HCT116 (cell line): Measurements from ENCODE around the gene ANKRD23. TPM values are rescaled to one million over a fixed set of nuclear protein-coding genes. Genes with fewer than 3 reads are reported as not detected.
A peak's percentile ranks its signal among the peaks of the same experiment; 100 is the strongest.

Source experiments
- ATAC-seq: fragments of 200-7000 bp; cut with Tn5 transposase; 2 replicates; pipeline ENCODE4 v1.9.1; 2020; ENCODE audit warnings: mild to moderate bottlenecking, moderate library complexity
- BruUV-seq: library from RNA; stranded (reverse); fragments of 400-500 nt; replicated peaks from 2 replicates; lab custom pipeline; 2021; lab: Mats Ljungman, UMichigan
- CTCF ChIA-PET: fragments of 300-600 bp; sonication (Branson Sonifier 250); formaldehyde crosslinking; loops from one replicate; lab custom pipeline; 2021; ENCODE audit warnings: antibody characterized with exemption; lab: Charles Lee
- POLR2A ChIA-PET: fragments of 300-600, 350-600 bp; sonication (Branson Sonifier 250); formaldehyde crosslinking; loops from one replicate; lab custom pipeline; 2021; ENCODE audit warnings: antibody characterized with exemption; lab: Charles Lee
- RAD21 ChIA-PET, 2 experiments: fragments of 300-600 bp; sonication (Branson Sonifier 250); formaldehyde crosslinking; loops; one replicate each; lab custom pipeline; 2023; ENCODE audit warnings: low total read pairs in 2 of 2; ENCODE audit not compliant: uncharacterized antibody in 2 of 2, unreplicated experiment in 2 of 2, low non-redundant PET in 1 of 2; lab: Charles Lee
- DNase-seq: peaks from one replicate; pipeline ENCODE4 v3.0.0-alpha.2; 2010; ENCODE audit warnings: low read depth, low spot score
- H2AFZ ChIP-seq: fragments of 200-600 bp; shearing (Covaris generic), sonication (generic); 2 replicates; pipeline ENCODE4 v1.6.1; 2017; ENCODE audit warnings: low read depth, mixed run types, mixed read lengths, antibody characterized with exemption, low read length; ENCODE audit not compliant: poor library complexity, severe bottlenecking
- H3K27ac ChIP-seq: 2 replicates; pipeline ENCODE4 v1.5.1; 2012; ENCODE audit warnings: low read depth, low read length
- H3K27me3 ChIP-seq: fragments of 200-600 bp; sonication (generic); 2 replicates; pipeline ENCODE4 v1.6.1; 2016; ENCODE audit warnings: mixed run types, low read length, mixed read lengths; ENCODE audit not compliant: insufficient read depth
- H3K36me3 ChIP-seq, 2 experiments: fragments of 200-500 bp in 1 of 2; fragments of 200-600 bp in 1 of 2; sonication (Bioruptor generic) in 1 of 2; sonication (generic) in 1 of 2; 2 replicates each; pipeline versions ENCODE4 v1.5.1 to v1.6.1; 2014 to 2016; ENCODE audit warnings: low read length in 2 of 2, inconsistent platforms in 1 of 2, mixed read lengths in 1 of 2, mixed run types in 1 of 2; ENCODE audit not compliant: insufficient read depth in 2 of 2, control insufficient read depth in 1 of 2
- H3K4me1 ChIP-seq, 2 experiments: fragments of 200-600 bp in 1 of 2; sonication (generic) in 1 of 2; 2 replicates each; pipeline versions ENCODE4 v1.5.1 to v1.6.1; 2012 to 2017; ENCODE audit warnings: low read length in 2 of 2, inconsistent platforms in 1 of 2, mild to moderate bottlenecking in 1 of 2, mixed read lengths in 1 of 2, mixed run types in 1 of 2, moderate library complexity in 1 of 2; ENCODE audit not compliant: insufficient read depth in 2 of 2, control insufficient read depth in 1 of 2
- H3K4me2 ChIP-seq: fragments of 200-600 bp; sonication (generic); 2 replicates; pipeline ENCODE4 v1.6.1; 2017; ENCODE audit warnings: mixed run types, low read length, mixed read lengths
- H3K4me3 ChIP-seq, 2 experiments: fragments of 200-600 bp in 1 of 2; sonication (generic) in 1 of 2; replicated peaks in 1 of 2; 2 replicates each; pipeline ENCODE4 v1.5.1; 2011 to 2016; ENCODE audit warnings: low read length in 2 of 2, control low read depth in 1 of 2, low read depth in 1 of 2, mild to moderate bottlenecking in 1 of 2, mixed read lengths in 1 of 2, mixed run types in 1 of 2
- H3K79me2 ChIP-seq: fragments of 200-600 bp; sonication (generic); 2 replicates; pipeline ENCODE4 v1.6.1; 2017; ENCODE audit warnings: mild to moderate bottlenecking, mixed run types, low read length, moderate library complexity, mixed read lengths; ENCODE audit not compliant: insufficient read depth
- H3K9ac ChIP-seq: fragments of 200-600 bp; sonication (generic); 2 replicates; pipeline ENCODE4 v1.6.1; 2016; ENCODE audit warnings: low read length, mixed read lengths
- H3K9me2 ChIP-seq: fragments of 200-600 bp; sonication (generic), shearing (Covaris generic); 2 replicates; pipeline ENCODE4 v1.6.1; 2017; ENCODE audit warnings: mixed run types, mild to moderate bottlenecking, moderate library complexity; ENCODE audit not compliant: insufficient read depth
- H3K9me3 ChIP-seq, 2 experiments: fragments of 200-500 bp in 1 of 2; fragments of 200-600 bp in 1 of 2; sonication (Bioruptor generic) in 1 of 2; sonication (generic) in 1 of 2; 2 replicates each; pipeline ENCODE4 v1.6.1; 2014 to 2017; ENCODE audit warnings: low read length in 2 of 2, mixed read lengths in 2 of 2, inconsistent platforms in 1 of 2, low read depth in 1 of 2, mild to moderate bottlenecking in 1 of 2, mixed run types in 1 of 2, moderate library complexity in 1 of 2; ENCODE audit not compliant: control insufficient read depth in 1 of 2, insufficient read depth in 1 of 2
- H4K20me1 ChIP-seq: fragments of 200-600 bp; sonication (generic), shearing (Covaris generic); 2 replicates; pipeline ENCODE4 v1.6.1; 2017; ENCODE audit warnings: mixed run types, mild to moderate bottlenecking, moderate library complexity; ENCODE audit not compliant: insufficient read depth
- EZH2 ChIP-seq: fragments of 200-600 bp; sonication (generic); IDR thresholded peaks from 2 replicates; pipeline ENCODE4 v1.6.1; 2017; ENCODE audit warnings: antibody characterized with exemption, mixed run types
- POLR2AphosphoS5 ChIP-seq: IDR thresholded peaks from 2 replicates; pipeline ENCODE4 v1.6.1; 2011; ENCODE audit warnings: mild to moderate bottlenecking, low read depth, low read length, moderate library complexity
- REST ChIP-seq: IDR thresholded peaks from 2 replicates; pipeline ENCODE4 v1.6.1; 2012; ENCODE audit warnings: low read depth
- SIN3A ChIP-seq: IDR thresholded peaks from 2 replicates; pipeline ENCODE4 v1.6.1; 2012; ENCODE audit warnings: low read depth
- ZFX ChIP-seq: fragments of 450-650 bp; IDR thresholded peaks from 2 replicates; pipeline ENCODE4 v1.6.1; 2017
- intact Hi-C: fragments of 100-400 bp; cut with micrococcal nuclease; formaldehyde crosslinking; loops from 2 replicates; pipeline ENCODE4 v1.10.0; 2022
- total RNA-seq: library from RNA; stranded (reverse); gene quantifications from one replicate; pipeline ENCODE4 v1.2.1, GENCODE V29; 2021; ENCODE audit not compliant: unreplicated experiment

Gene ANKRD23
- total RNA-seq, 1 experiment from 2014 or later: 1.4 TPM

- peak overlapping the region; percentile 92 for H3K9ac ChIP-seq
- H3K4me3 ChIP-seq: peak overlapping the region; percentile 66 to 82
- H3K9me2 ChIP-seq: no peaks in the 10 kb centered on the region
- H3K4me1 ChIP-seq: peaks cover 15 to 29% of the 10 kb centered on the region in 2 experiments
- peak overlapping the region; percentile 93 for H3K27ac ChIP-seq
- H3K9me3 ChIP-seq: no peaks in the 10 kb centered on the region
- no peaks in the 10 kb centered on the region for H3K27me3 ChIP-seq
- CTCF ChIA-PET: interaction anchor here (1.0 to 1.9 kb wide), 4 partner anchors 10 to 308 kb away, joined by 3 to 17 read pairs (median 6); partner anchors contain the start of gene ANKRD39
- H2AFZ ChIP-seq: no peak overlapping the region
- POLR2A ChIA-PET: interaction anchor here (1.0 to 2.3 kb wide), 2 partner anchors 10 to 71 kb away, joined by 4 to 20 read pairs; partner anchors contain the start of gene ANKRD39
- peak; percentile 2; the same call in 1 of the 2 replicates for ATAC-seq
- H4K20me1 ChIP-seq: no peaks in the 10 kb centered on the region
- intact Hi-C loops: loop anchor here (2.0 kb wide), 1 partner anchor 51 kb away; the partner anchor contains the start of gene CNNM3
- peak overlapping the region; percentile 95 for H3K4me2 ChIP-seq
- H3K79me2 ChIP-seq: peaks cover 25% of the 10 kb centered on the region; the same call in 1 of the 2 replicates
- no peak for DNase-seq
- no peak for TF ChIP-seq POLR2AphosphoS5
- peaks cover 15 to 16% of the 10 kb centered on the region in 2 experiments for H3K36me3 ChIP-seq
- RAD21 ChIA-PET: interaction anchor here in 1 of 2 experiments (0.7 to 1.2 kb wide), 2 partner anchors 9 to 83 kb away, joined by 6 to 8 read pairs; partner anchors contain the start of gene ANKRD39
- TSS peak; percentile 53 for BruUV-seq
Measured at GRCh38 chr2:96867756-96868554, 24.1 kb upstream of the ANKRD23 start.

- Histone ChIP-seq H3K27ac (peak overlapping the region; percentile 93; the same call in 1 of the 2 replicates), H3K9me3 (no peaks in the 10 kb centered on the region), H3K9ac (peak overlapping the region; percentile 92; the same call in 1 of the 2 replicates), H2AFZ (no peak overlapping the region), H3K27me3 (no peaks in the 10 kb centered on the region), H3K36me3 (peaks cover 17 to 19% of the 10 kb centered on the region in 2 experiments), H3K9me2 (no peaks in the 10 kb centered on the region), H3K4me1 (peaks cover 14 to 24% of the 10 kb centered on the region in 2 experiments), H3K79me2 (peaks cover 25% of the 10 kb centered on the region; the same call in 1 of the 2 replicates), H3K4me3 (peak overlapping the region; percentile 66 to 82), H4K20me1 (no peaks in the 10 kb centered on the region), H3K4me2 (peak overlapping the region; percentile 95)
- no peak for TF ChIP-seq SIN3A
- no peak for TF ChIP-seq ZFX
- TF ChIP-seq REST: no peak
- TF ChIP-seq EZH2: no peak
- intact Hi-C loops: no loop called here
- BruUV-seq: no TSS peak
- ChIA-PET POLR2A (no interaction called here), CTCF (no interaction called here), RAD21 (no interaction called here)
- ATAC-seq (no peak), DNase-seq (no peak)
Measured at GRCh38 chr2:96866986-96867755, 23.4 kb upstream of the ANKRD23 start.
